Small intestine (tissue), 7 donors: ENCODE results near the gene CHD6. TPM values are rescaled to one million over a fixed set of nuclear protein-coding genes. Genes with fewer than 3 reads are reported as not detected.

ENCODE experiments used
- DNase-seq, 2 donors: peaks; one replicate each; pipeline versions ENCODE4 v3.0.0 to v3.0.0-alpha.2; 2013
- FAIRE-seq: peaks from 2 replicates; lab custom pipeline; 2012; peaks lifted over from hg19 to GRCh38; lab: Jason Lieb, UNC
- H3K27ac ChIP-seq, 3 donors: one replicate each; pipeline ENCODE4 v1.5.1; 2013; ENCODE audit warnings: low read length in 2 of 3, mild to moderate bottlenecking in 2 of 3, control low read depth in 1 of 3, inconsistent platforms in 1 of 3, low read depth in 1 of 3, moderate library complexity in 1 of 3
- H3K27me3 ChIP-seq, 3 donors: one replicate each; pipeline ENCODE4 v1.6.1; 2013; ENCODE audit warnings: low read length in 3 of 3, inconsistent platforms in 1 of 3; ENCODE audit not compliant: control insufficient read depth in 3 of 3, insufficient read depth in 3 of 3
- H3K36me3 ChIP-seq, 3 donors: one replicate each; pipeline ENCODE4 v1.6.1; 2013; ENCODE audit warnings: low read length in 3 of 3, inconsistent platforms in 1 of 3, low read depth in 1 of 3, mild to moderate bottlenecking in 1 of 3, moderate library complexity in 1 of 3; ENCODE audit not compliant: control insufficient read depth in 3 of 3, insufficient read depth in 2 of 3
- H3K4me1 ChIP-seq, 3 donors: one replicate each; pipeline ENCODE4 v1.6.1; 2013; ENCODE audit warnings: low read length in 2 of 3, inconsistent platforms in 1 of 3, low read depth in 1 of 3, mild to moderate bottlenecking in 1 of 3, moderate library complexity in 1 of 3; ENCODE audit not compliant: control insufficient read depth in 3 of 3, insufficient read depth in 2 of 3
- H3K4me3 ChIP-seq, 3 donors: one replicate each; pipeline ENCODE4 v1.5.1; 2013; ENCODE audit warnings: low read length in 3 of 3, control low read depth in 1 of 3, inconsistent platforms in 1 of 3, low read depth in 1 of 3, mild to moderate bottlenecking in 1 of 3, moderate library complexity in 1 of 3
- H3K9me3 ChIP-seq, 2 donors: one replicate each; pipeline ENCODE4 v1.6.1; 2013; ENCODE audit warnings: low read depth in 1 of 2, low read length in 1 of 2; ENCODE audit not compliant: control insufficient read depth in 2 of 2, insufficient read depth in 1 of 2
- WGBS, 3 donors: extraction: QIAGEN DNeasy Blood & Tissue Kit; methylation state at CpG; one replicate each; pipeline ENCODE4 v1.1.7; 2013; 5-methylcytosine and 5-hydroxymethylcytosine counted together
- polyA plus RNA-seq, 4 donors: library from polyadenylated mRNA; stranded (reverse) in 3 of 4; unstranded in 1 of 4; fragments of 200-250 nt in 3 of 4; fragments of 120-200 nt in 1 of 4; gene quantifications; one replicate each; pipeline versions ENCODE4 v1.2.1 to v1.2.3, GENCODE V29; 2013
- donor health status: healthy with polysubstance abuse.
- donor health status: control.
- donor health status: control.
- donor health status: Bipolar disorder and iron deficiency.
- donor health status: healthy.

CHD6 gene
- polyA plus RNA-seq, 4 donors = 5.3 to 46.7 (median 16.1) TPM

GRCh38 chr20:41411391-41411847 is 206.8 kb downstream of the CHD6 start:
- Histone ChIP-seq H3K4me3 (no peak overlapping the region), H3K4me1 (no peaks in the 10 kb centered on the region), H3K9me3 (no peaks in the 10 kb centered on the region), H3K27me3 (no peaks in the 10 kb centered on the region), H3K27ac (peak overlapping the region in 1 of 3 donors; percentile 8), H3K36me3 (peaks cover 9 to 64% (median 23%) of the 10 kb centered on the region in 3 donors)
- WGBS, 3 donors = 17 to 46% (median 29%) methylated on average over 2 of the region's 2 CpGs
- DNase-seq (no peak), FAIRE-seq (no peak)

GRCh38 chr20:41408986-41409385 is 209.2 kb downstream of the CHD6 start:
- H3K9me3 ChIP-seq = no peaks in the 10 kb centered on the region
- H3K27ac ChIP-seq = no peak overlapping the region
- no peaks in the 10 kb centered on the region for H3K4me1 ChIP-seq
- DNase-seq (no peak), FAIRE-seq (no peak)
- WGBS, 3 donors = 60 to 81% (median 74%) methylated on average over 9 of the region's 9 CpGs
- no peaks in the 10 kb centered on the region for H3K27me3 ChIP-seq
- H3K36me3 ChIP-seq = peaks cover 18 to 71% (median 19%) of the 10 kb centered on the region in 3 donors
- no peak overlapping the region for H3K4me3 ChIP-seq

- FAIRE-seq (no peak), DNase-seq (no peak)
- Histone ChIP-seq H3K27ac (peak overlapping the region in 1 of 3 donors; percentile 69), H3K4me3 (no peak overlapping the region), H3K9me3 (no peaks in the 10 kb centered on the region), H3K36me3 (peaks cover 14 to 69% (median 21%) of the 10 kb centered on the region in 3 donors), H3K4me1 (no peaks in the 10 kb centered on the region), H3K27me3 (no peaks in the 10 kb centered on the region)
- 65 to 80% (median 72%) methylated on average over 5 of the region's 5 CpGs for whole genome bisulfite sequencing, 3 donors
Observed at GRCh38 chr20:41408156-41408794, 209.9 kb downstream of the CHD6 start.

DNA sequence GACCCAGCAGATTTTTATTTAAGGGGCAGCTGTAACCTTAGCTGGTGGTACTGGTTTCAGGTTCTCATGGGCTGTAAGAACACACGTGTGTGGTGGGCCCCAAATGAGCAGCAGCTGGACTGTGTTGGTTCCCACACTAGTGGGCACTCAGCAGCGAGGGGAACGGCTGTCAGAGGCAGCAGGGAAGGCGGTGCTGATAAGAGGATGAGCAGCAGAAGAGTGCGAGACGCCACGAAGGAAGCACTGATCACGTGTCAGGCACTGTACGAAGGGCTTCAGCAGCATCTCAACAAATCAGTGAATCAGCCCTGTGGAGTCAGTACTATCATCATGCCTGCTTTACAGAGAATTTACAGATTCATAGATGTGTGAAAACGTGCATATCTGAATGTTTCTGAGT is 210.6 kb downstream of the CHD6 start:
- Histone ChIP-seq H3K9me3 (no peaks in the 10 kb centered on the region), H3K36me3 (peaks cover 11 to 69% (median 18%) of the 10 kb centered on the region in 3 donors), H3K27me3 (no peaks in the 10 kb centered on the region), H3K27ac (peak overlapping the region in 1 of 3 donors; percentile 7), H3K4me1 (no peaks in the 10 kb centered on the region), H3K4me3 (no peak overlapping the region)
- WGBS, 3 donors = 82 to 87% (median 82%) methylated on average over 10 of the region's 10 CpGs
- DNase-seq = no peak
- no peak for FAIRE-seq

- H3K4me3 ChIP-seq = no peak overlapping the region
- no peaks in the 10 kb centered on the region for H3K4me1 ChIP-seq
- H3K36me3 ChIP-seq = peaks cover 11 to 63% (median 17%) of the 10 kb centered on the region in 3 donors
- H3K27ac ChIP-seq = no peak overlapping the region
- 88 to 90% (median 90%) methylated on average over 7 of the region's 7 CpGs for WGBS, 3 donors
- FAIRE-seq (no peak), DNase-seq (no peak)
- H3K27me3 ChIP-seq = no peaks in the 10 kb centered on the region
- H3K9me3 ChIP-seq = no peaks in the 10 kb centered on the region
Observed at GRCh38 chr20:41406896-41407444, 211.2 kb downstream of the CHD6 start.

- no peak for DNase-seq
- no peaks in the 10 kb centered on the region for H3K4me1 ChIP-seq
- WGBS, 3 donors = 78 to 90% (median 85%) methylated on average over 10 of the region's 10 CpGs
- H3K27me3 ChIP-seq = no peaks in the 10 kb centered on the region
- no peak overlapping the region for H3K27ac ChIP-seq
- no peaks in the 10 kb centered on the region for H3K9me3 ChIP-seq
- no peak overlapping the region for H3K4me3 ChIP-seq
- peaks cover 11 to 64% (median 14%) of the 10 kb centered on the region in 3 donors for H3K36me3 ChIP-seq
- no peak for FAIRE-seq
Observed at GRCh38 chr20:41406353-41406752, 211.8 kb downstream of the CHD6 start.

GRCh38 chr20:41405436-41405835 is 212.7 kb downstream of the CHD6 start:
- 89 to 92% (median 91%) methylated on average over 3 of the region's 3 CpGs for WGBS, 3 donors
- Histone ChIP-seq H3K27me3 (no peaks in the 10 kb centered on the region), H3K4me1 (no peaks in the 10 kb centered on the region), H3K9me3 (no peaks in the 10 kb centered on the region), H3K27ac (no peak overlapping the region), H3K36me3 (peaks cover 8 to 60% (median 13%) of the 10 kb centered on the region in 3 donors), H3K4me3 (no peak overlapping the region)
- FAIRE-seq = no peak
- no peak for DNase-seq

- Histone ChIP-seq H3K4me3 (no peak overlapping the region), H3K4me1 (no peaks in the 10 kb centered on the region), H3K9me3 (no peaks in the 10 kb centered on the region), H3K36me3 (peaks cover 8 to 47% (median 10%) of the 10 kb centered on the region in 3 donors), H3K27ac (no peak overlapping the region), H3K27me3 (no peaks in the 10 kb centered on the region)
- no peak for DNase-seq
- 94 to 97% (median 96%) methylated on average over 12 of the region's 12 CpGs for WGBS, 3 donors
- FAIRE-seq = no peak
Observed at GRCh38 chr20:41403604-41404003, 214.6 kb downstream of the CHD6 start.
